Neural progenitor cell (in vitro differentiated cells): ENCODE measurements around the gene ZNF263. TPM values are rescaled to one million over a fixed set of nuclear protein-coding genes. Genes with fewer than 3 reads are reported as not detected.

Experiments
- DNase-seq: peaks from one replicate; pipeline ENCODE4 v3.0.0-alpha.2; 2016; ENCODE audit warnings: low spot score
- H2AFZ ChIP-seq: fragments of 200-600 bp; sonication (generic); replicated peaks from 2 replicates; pipeline ENCODE4 v1.6.1; 2016; ENCODE audit warnings: antibody characterized with exemption
- H3F3A ChIP-seq: fragments of 200-600 bp; sonication (generic); 2 replicates; pipeline ENCODE4 v1.6.1; 2016; ENCODE audit warnings: antibody characterized with exemption, low read depth
- H3K27ac ChIP-seq: fragments of 200-600 bp; sonication (generic); 2 replicates; pipeline ENCODE4 v1.5.1; 2016; ENCODE audit warnings: mild to moderate bottlenecking
- H3K27me3 ChIP-seq: fragments of 200-600 bp; sonication (generic); 2 replicates; pipeline ENCODE4 v1.6.1; 2016; ENCODE audit warnings: mild to moderate bottlenecking, moderate library complexity
- H3K36me3 ChIP-seq: fragments of 200-600 bp; sonication (generic); 2 replicates; pipeline ENCODE4 v1.5.1; 2016
- H3K4me1 ChIP-seq: fragments of 200-600 bp; sonication (generic); 2 replicates; pipeline ENCODE4 v1.6.1; 2016; ENCODE audit warnings: mixed run types
- H3K4me2 ChIP-seq: fragments of 200-600 bp; sonication (generic); 2 replicates; pipeline ENCODE4 v1.6.1; 2016
- H3K4me3 ChIP-seq: fragments of 200-600 bp; sonication (generic); 2 replicates; pipeline ENCODE4 v1.5.1; 2016
- H3K79me2 ChIP-seq: fragments of 200-600 bp; sonication (generic); 2 replicates; pipeline ENCODE4 v1.6.1; 2016; ENCODE audit warnings: low read depth
- H3K9ac ChIP-seq: fragments of 200-600 bp; sonication (generic); 2 replicates; pipeline ENCODE4 v1.6.1; 2016
- H3K9me3 ChIP-seq: fragments of 200-600 bp; sonication (generic); 2 replicates; pipeline ENCODE4 v1.5.1; 2016; ENCODE audit warnings: low read depth
- H4K20me1 ChIP-seq: fragments of 200-600 bp; sonication (generic); 2 replicates; pipeline ENCODE4 v1.6.1; 2016; ENCODE audit warnings: low read depth
- H3K27ac Mint-ChIP-seq: 3 replicates; pipeline ENCODE4 v1.8.0; 2021; ENCODE audit warnings: mixed read lengths
- H3K27me3 Mint-ChIP-seq: 2 replicates; pipeline ENCODE4 v1.8.0; 2022; ENCODE audit warnings: low read depth, mild to moderate bottlenecking, inconsistent platforms, moderate library complexity, mixed read lengths; ENCODE audit not compliant: insufficient read depth
- H3K36me3 Mint-ChIP-seq: 3 replicates; pipeline ENCODE4 v1.8.0; 2021; ENCODE audit warnings: mixed read lengths
- H3K4me1 Mint-ChIP-seq: 3 replicates; pipeline ENCODE4 v1.8.0; 2021; ENCODE audit warnings: mixed read lengths
- H3K4me3 Mint-ChIP-seq: 3 replicates; pipeline ENCODE4 v1.8.0; 2021; ENCODE audit warnings: mild to moderate bottlenecking, moderate library complexity, mixed read lengths
- H3K9me3 Mint-ChIP-seq: 3 replicates; pipeline ENCODE4 v1.8.0; 2020; ENCODE audit warnings: mixed read lengths
- CTCF ChIP-seq: fragments of 200-600 bp; sonication (generic); IDR thresholded peaks from 2 replicates; pipeline ENCODE4 v1.5.1; 2017; ENCODE audit warnings: antibody characterized with exemption, mild to moderate bottlenecking
- EZH2 ChIP-seq: fragments of 200-600 bp; sonication (generic); IDR thresholded peaks from 2 replicates; pipeline ENCODE4 v1.6.1; 2017; ENCODE audit warnings: antibody characterized with exemption, mild to moderate bottlenecking, moderate library complexity
- EZH2phosphoT487 ChIP-seq: fragments of 200-600 bp; sonication (generic); IDR thresholded peaks from 2 replicates; pipeline ENCODE4 v1.6.1; 2017; ENCODE audit warnings: antibody characterized with exemption
- total RNA-seq: library from RNA; depleted of rRNA; stranded (reverse); fragments of >200 nt; gene quantifications from 2 replicates; pipeline ENCODE4 v1.2.3, GENCODE V29; 2015; ENCODE audit warnings: low replicate concordance

Gene ZNF263
- total RNA-seq, 1 donor from 2014 or later = 30.1 TPM

GRCh38 chr16:3259836-3260235, 23.5 kb upstream of the ZNF263 start:
- DNase-seq = no peak
- Mint-ChIP-seq H3K4me3 (no peak overlapping the region), H3K27ac (no peak overlapping the region), H3K27me3 (peaks cover 18% of the 10 kb centered on the region), H3K9me3 (peaks cover 3% of the 10 kb centered on the region), H3K4me1 (peaks cover 7% of the 10 kb centered on the region), H3K36me3 (no peaks in the 10 kb centered on the region)
- H2AFZ ChIP-seq = no peak overlapping the region
- no peaks in the 10 kb centered on the region for H3K79me2 ChIP-seq
- no peak overlapping the region for H3K27ac ChIP-seq
- H3K4me1 ChIP-seq = no peaks in the 10 kb centered on the region
- no peak overlapping the region for H3K4me3 ChIP-seq
- no peaks in the 10 kb centered on the region for H4K20me1 ChIP-seq
- H3K4me2 ChIP-seq = no peak overlapping the region
- peaks cover 20% of the 10 kb centered on the region for H3K27me3 ChIP-seq
- peaks cover 12% of the 10 kb centered on the region for H3F3A ChIP-seq
- H3K9me3 ChIP-seq = no peaks in the 10 kb centered on the region
- H3K36me3 ChIP-seq = no peaks in the 10 kb centered on the region
- TF ChIP-seq EZH2phosphoT487 = no peak
- no peak for TF ChIP-seq CTCF
- no peak for TF ChIP-seq EZH2
- no peak overlapping the region for H3K9ac ChIP-seq

- peaks cover 7% of the 10 kb centered on the region for H3K4me1 Mint-ChIP-seq
- Histone ChIP-seq H3K4me1 (no peaks in the 10 kb centered on the region), H3K9me3 (no peaks in the 10 kb centered on the region), H3K27me3 (peaks cover 20% of the 10 kb centered on the region), H3K9ac (no peak overlapping the region), H2AFZ (no peak overlapping the region), H3K36me3 (no peaks in the 10 kb centered on the region), H3K79me2 (no peaks in the 10 kb centered on the region), H4K20me1 (no peaks in the 10 kb centered on the region), H3F3A (peaks cover 14% of the 10 kb centered on the region), H3K27ac (no peak overlapping the region), H3K4me2 (no peak overlapping the region), H3K4me3 (no peak overlapping the region)
- no peak for TF ChIP-seq EZH2phosphoT487
- H3K36me3 Mint-ChIP-seq = no peaks in the 10 kb centered on the region
- DNase-seq = no peak
- peak overlapping the region; percentile 85 for H3K4me3 Mint-ChIP-seq
- H3K9me3 Mint-ChIP-seq = peaks cover 3% of the 10 kb centered on the region
- no peak overlapping the region for H3K27ac Mint-ChIP-seq
- H3K27me3 Mint-ChIP-seq = peaks cover 17% of the 10 kb centered on the region
Measured at GRCh38 chr16:3262517-3262916, 20.8 kb upstream of the ZNF263 start.

GRCh38 chr16:3264137-3265036, 18.9 kb upstream of the ZNF263 start:
- Mint-ChIP-seq H3K4me1 (peaks cover 7% of the 10 kb centered on the region), H3K27me3 (peaks cover 6% of the 10 kb centered on the region), H3K36me3 (no peaks in the 10 kb centered on the region), H3K4me3 (peak overlapping the region; percentile 85), H3K9me3 (no peaks in the 10 kb centered on the region), H3K27ac (no peak overlapping the region)
- no peak overlapping the region for H3K9ac ChIP-seq
- peak overlapping the region; percentile 73 for H3K4me2 ChIP-seq
- DNase-seq = peak; percentile 98
- no peaks in the 10 kb centered on the region for H4K20me1 ChIP-seq
- no peak overlapping the region for H3K27ac ChIP-seq
- peaks cover 14% of the 10 kb centered on the region for H3F3A ChIP-seq
- H2AFZ ChIP-seq = peak overlapping the region; percentile 88
- H3K9me3 ChIP-seq = no peaks in the 10 kb centered on the region
- TF ChIP-seq EZH2 = no peak
- peak; percentile 38 for TF ChIP-seq CTCF
- peak; percentile 24 for TF ChIP-seq EZH2phosphoT487
- H3K4me3 ChIP-seq = peak overlapping the region; percentile 61
- peaks cover 20% of the 10 kb centered on the region for H3K27me3 ChIP-seq
- H3K4me1 ChIP-seq = no peaks in the 10 kb centered on the region
- no peaks in the 10 kb centered on the region for H3K79me2 ChIP-seq
- no peaks in the 10 kb centered on the region for H3K36me3 ChIP-seq
